ENCODE measurements around the gene MAST4.

DNA sequence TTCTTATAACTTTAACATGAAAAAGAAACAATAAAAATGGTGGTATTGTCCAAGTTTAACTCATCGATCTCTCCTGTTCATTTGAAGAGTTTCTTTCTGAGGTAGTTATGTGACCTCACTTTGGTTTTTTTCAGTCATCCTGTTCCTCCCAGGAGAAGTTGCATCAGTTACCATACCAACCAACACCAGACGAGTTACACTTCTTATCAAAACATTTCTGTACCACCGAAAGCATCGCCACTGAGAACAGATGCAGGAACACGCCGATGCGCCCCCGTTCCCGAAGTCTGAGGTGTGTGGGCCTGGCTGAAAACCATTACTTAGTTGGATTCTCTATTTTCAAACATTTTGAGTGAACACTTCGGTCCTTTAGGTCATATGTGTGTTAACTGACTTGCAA lies 504.1 kb downstream of the MAST4 start:
- TF ChIP-seq, protein P1, sequence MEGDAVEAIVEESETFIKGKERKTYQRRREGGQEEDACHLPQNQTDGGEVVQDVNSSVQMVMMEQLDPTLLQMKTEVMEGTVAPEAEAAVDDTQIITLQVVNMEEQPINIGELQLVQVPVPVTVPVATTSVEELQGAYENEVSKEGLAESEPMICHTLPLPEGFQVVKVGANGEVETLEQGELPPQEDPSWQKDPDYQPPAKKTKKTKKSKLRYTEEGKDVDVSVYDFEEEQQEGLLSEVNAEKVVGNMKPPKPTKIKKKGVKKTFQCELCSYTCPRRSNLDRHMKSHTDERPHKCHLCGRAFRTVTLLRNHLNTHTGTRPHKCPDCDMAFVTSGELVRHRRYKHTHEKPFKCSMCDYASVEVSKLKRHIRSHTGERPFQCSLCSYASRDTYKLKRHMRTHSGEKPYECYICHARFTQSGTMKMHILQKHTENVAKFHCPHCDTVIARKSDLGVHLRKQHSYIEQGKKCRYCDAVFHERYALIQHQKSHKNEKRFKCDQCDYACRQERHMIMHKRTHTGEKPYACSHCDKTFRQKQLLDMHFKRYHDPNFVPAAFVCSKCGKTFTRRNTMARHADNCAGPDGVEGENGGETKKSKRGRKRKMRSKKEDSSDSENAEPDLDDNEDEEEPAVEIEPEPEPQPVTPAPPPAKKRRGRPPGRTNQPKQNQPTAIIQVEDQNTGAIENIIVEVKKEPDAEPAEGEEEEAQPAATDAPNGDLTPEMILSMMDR (IDR thresholded peaks at IDR 0.05): no peak
- no peak for TF ChIP-seq POLR2A (IDR thresholded peaks at IDR 0.05)
- TF ChIP-seq EP300 (IDR thresholded peaks at IDR 0.05): no peak
- TF ChIP-seq POLR2AphosphoS5 (IDR thresholded peaks at IDR 0.05): no peak

Measured in gastroesophageal sphincter (tissue), 3 donors.